ENCODE data around the gene CNPY4. TPM values are rescaled to one million over a fixed set of nuclear protein-coding genes. Genes with fewer than 3 reads are reported as not detected.

The CNPY4 gene
- total RNA-seq = 10 to 100 TPM; 31.3 to 32.5 TPM

- Mint-ChIP-seq H3K4me1 (peaks cover 31% of the 10 kb centered on the region), H3K9me3 (no peaks in the 10 kb centered on the region), H3K36me3 (ENCODE audit: low read depth) (peaks cover 25% of the 10 kb centered on the region), H3K4me3 (peak within 1 kb of the TSS; percentile 86), H3K27ac (peak within 1 kb of the TSS; percentile 82), H3K27me3 (no peaks in the 10 kb centered on the region)
- DNase-seq = peak; percentile 94
- ChIA-PET POLR2A (interaction anchor here (1.0 to 2.2 kb wide), 10 partner anchors 8 to 309 kb away, joined by 3 to 56 read pairs (median 4); partner anchors contain the start of genes AP4M1, LAMTOR4, MCM7 and ZCWPW1), CTCF (interaction anchor here (1.6 to 2.4 kb wide), 2 partner anchors 11 to 18 kb away, joined by 11 to 15 read pairs; partner anchors contain the start of genes AP4M1 and MCM7)
Observed at GRCh38 chr7:100119072-100119969, at the start of gene CNPY4, which contains the start of gene TAF6. TSS of gene CNPY4 (plus strand) at chr7:100119634. CDS start at chr7:100119745, 111 bp downstream. TSS of gene TAF6 (minus strand) at chr7:100119358. CDS start at chr7:100114209, 5,149 bp downstream.

DNA sequence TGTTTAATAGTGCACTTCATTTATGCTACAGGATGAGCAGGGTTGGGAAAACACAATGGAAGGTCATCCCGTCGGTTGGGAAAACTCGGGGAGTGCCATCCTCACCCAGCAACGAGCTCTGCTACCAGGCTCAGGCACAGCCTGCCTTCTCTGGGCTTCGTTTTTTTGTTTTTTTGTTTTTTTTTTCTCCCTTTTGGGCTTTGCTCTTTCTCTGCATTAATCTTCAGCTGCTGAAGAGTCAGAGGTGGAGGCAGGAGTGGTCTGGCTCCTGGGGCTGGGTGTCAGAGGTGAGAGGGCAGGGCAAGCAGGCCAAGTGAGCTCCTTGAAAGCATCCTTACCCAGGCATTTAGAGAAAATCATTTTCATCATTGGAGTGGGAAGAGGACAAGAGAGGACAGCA lies 49.4 kb upstream of the CNPY4 start:
- Mint-ChIP-seq H3K27me3 (no peaks in the 10 kb centered on the region), H3K27ac (no peak overlapping the region), H3K4me1 (no peaks in the 10 kb centered on the region), H3K4me3 (no peak overlapping the region), H3K36me3 (ENCODE audit: low read depth) (peaks cover 76% of the 10 kb centered on the region), H3K9me3 (peaks cover 39% of the 10 kb centered on the region)
- ChIA-PET POLR2A (interaction anchor here (1.0 to 1.6 kb wide), 2 partner anchors 12 to 20 kb away, joined by 3 to 4 read pairs; partner anchors contain the start of gene ZSCAN21), CTCF (interaction anchor here (0.7 kb wide), 1 partner anchor 41 kb away, joined by 3 read pairs; no protein-coding TSS in a partner anchor)
- no peak for DNase-seq

DNA sequence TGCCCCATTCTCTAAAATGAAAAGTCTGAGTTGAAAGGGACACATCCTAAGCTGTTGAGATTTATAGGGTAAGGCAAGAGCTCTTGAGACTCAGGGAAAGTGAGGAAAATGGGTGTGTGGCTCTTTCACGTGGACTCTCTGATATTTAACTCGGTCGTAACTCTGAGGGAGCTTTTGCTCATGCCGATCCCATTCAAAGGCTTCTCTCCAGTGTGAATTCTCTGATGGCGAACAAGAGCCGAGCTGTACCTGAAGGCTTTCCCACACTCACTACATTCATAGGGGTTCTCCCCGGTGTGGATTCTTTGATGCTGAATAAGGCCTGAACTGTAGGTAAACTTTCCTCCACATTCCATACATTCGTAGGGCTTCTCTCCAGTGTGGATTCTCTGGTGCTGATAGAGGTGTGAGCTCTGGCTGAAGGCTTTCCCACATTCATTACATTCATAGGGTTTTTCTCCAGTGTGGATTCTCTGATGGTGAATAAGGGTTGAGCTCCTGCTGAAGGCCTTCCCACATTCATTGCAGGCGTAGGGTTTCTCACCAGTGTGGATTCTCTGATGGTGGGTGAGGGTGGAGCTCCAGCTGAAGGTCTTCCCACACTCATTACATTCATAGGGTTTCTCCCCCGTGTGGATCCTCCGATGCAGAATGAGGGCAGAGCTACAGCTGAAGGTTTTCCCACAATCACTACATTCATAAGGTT lies 48.3 kb upstream of the CNPY4 start:
- ChIA-PET CTCF (interaction anchor here (0.6 to 1.0 kb wide), 2 partner anchors 10 to 21 kb away, joined by 3 read pairs; partner anchors contain the start of gene ZSCAN21), POLR2A (interaction anchor here (1.0 to 1.9 kb wide), 4 partner anchors 11 to 56 kb away, joined by 3 to 6 read pairs (median 4); partner anchors contain the start of genes ZKSCAN1 and ZSCAN21)
- Mint-ChIP-seq H3K27ac (no peak overlapping the region), H3K27me3 (no peaks in the 10 kb centered on the region), H3K9me3 (peaks cover 45% of the 10 kb centered on the region), H3K4me1 (no peaks in the 10 kb centered on the region), H3K4me3 (no peak overlapping the region), H3K36me3 (ENCODE audit: low read depth) (peaks cover 81% of the 10 kb centered on the region)
- no peak for DNase-seq

- ChIA-PET POLR2A (interaction anchor here (1.9 kb wide), 1 partner anchor 57 kb away, joined by 6 read pairs; the partner anchor contains the start of gene ZKSCAN1), CTCF (no interaction called here)
- no peak overlapping the region for H3K27ac Mint-ChIP-seq
- H3K4me3 Mint-ChIP-seq = no peak overlapping the region
- peaks cover 87% of the 10 kb centered on the region for H3K36me3 Mint-ChIP-seq (ENCODE audit: low read depth)
- no peak for DNase-seq
- H3K4me1 Mint-ChIP-seq = peaks cover 2% of the 10 kb centered on the region
- H3K9me3 Mint-ChIP-seq = peaks cover 45% of the 10 kb centered on the region
- no peaks in the 10 kb centered on the region for H3K27me3 Mint-ChIP-seq
Observed at GRCh38 chr7:100072462-100072861, 47.0 kb upstream of the CNPY4 start.

- Mint-ChIP-seq H3K9me3 (peaks cover 42% of the 10 kb centered on the region), H3K4me3 (no peak overlapping the region), H3K27ac (no peak overlapping the region), H3K27me3 (no peaks in the 10 kb centered on the region), H3K36me3 (ENCODE audit: low read depth) (peaks cover 89% of the 10 kb centered on the region), H3K4me1 (peaks cover 11% of the 10 kb centered on the region)
- ChIA-PET CTCF (interaction anchor here (1.2 kb wide), 1 partner anchor 81 kb away, joined by 3 read pairs; no protein-coding TSS in a partner anchor), POLR2A (interaction anchor here (1.0 to 1.1 kb wide), 2 partner anchors 14 to 156 kb away, joined by 3 to 4 read pairs; partner anchors contain the start of gene COPS6)
- no peak for DNase-seq
Observed at GRCh38 chr7:100074841-100075240, 44.6 kb upstream of the CNPY4 start.

- DNase-seq = no peak
- no peak overlapping the region for H3K4me3 Mint-ChIP-seq
- H3K36me3 Mint-ChIP-seq (ENCODE audit: low read depth) = peaks cover 87% of the 10 kb centered on the region
- POLR2A ChIA-PET = interaction anchor here (1.0 to 1.1 kb wide), 2 partner anchors 13 to 157 kb away, joined by 3 to 4 read pairs; partner anchors contain the start of gene COPS6
- CTCF ChIA-PET = interaction anchor here (1.2 kb wide), 1 partner anchor 82 kb away, joined by 3 read pairs; no protein-coding TSS in a partner anchor
- no peaks in the 10 kb centered on the region for H3K27me3 Mint-ChIP-seq
- H3K27ac Mint-ChIP-seq = no peak overlapping the region
- peaks cover 39% of the 10 kb centered on the region for H3K9me3 Mint-ChIP-seq
- H3K4me1 Mint-ChIP-seq = peaks cover 15% of the 10 kb centered on the region
Observed at GRCh38 chr7:100075418-100075817, 44.0 kb upstream of the CNPY4 start.

- Mint-ChIP-seq H3K4me1 (peaks cover 26% of the 10 kb centered on the region), H3K27me3 (no peaks in the 10 kb centered on the region), H3K9me3 (peaks cover 21% of the 10 kb centered on the region), H3K4me3 (no peak overlapping the region), H3K36me3 (ENCODE audit: low read depth) (peaks cover 75% of the 10 kb centered on the region), H3K27ac (no peak overlapping the region)
- DNase-seq = no peak
- CTCF ChIA-PET = interaction anchor here (0.6 kb wide), 1 partner anchor 8 kb away, joined by 3 read pairs; no protein-coding TSS in a partner anchor
- POLR2A ChIA-PET = no interaction called here
Observed at GRCh38 chr7:100077205-100077604, 42.2 kb upstream of the CNPY4 start.

DNA sequence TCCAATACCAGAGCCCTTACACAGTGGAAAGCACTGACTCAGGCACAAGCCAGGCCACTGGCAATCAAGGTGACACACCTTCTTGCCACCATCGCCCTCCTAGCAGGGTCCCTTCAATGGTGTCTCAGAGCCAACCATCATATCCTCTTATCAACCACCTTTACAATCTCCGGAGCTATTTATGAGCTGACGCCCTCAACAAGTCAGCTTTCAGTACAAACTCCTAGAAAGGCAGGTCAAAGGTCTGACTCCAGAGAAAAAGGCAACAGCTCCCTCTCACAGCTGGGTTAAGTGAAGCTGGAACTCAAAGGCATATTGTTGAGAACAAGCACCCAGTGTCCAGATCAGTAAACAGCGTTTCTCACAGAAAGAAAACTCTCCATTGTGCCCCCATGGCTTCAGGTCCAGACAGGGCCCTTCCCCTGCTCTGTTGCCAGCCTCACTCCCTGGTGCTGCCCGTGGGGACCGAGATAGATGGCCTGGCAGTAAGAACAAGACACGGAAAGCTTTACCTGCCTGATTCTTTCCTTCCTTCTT lies 40.3 kb upstream of the CNPY4 start:
- H3K27ac Mint-ChIP-seq = no peak overlapping the region
- H3K4me3 Mint-ChIP-seq = peak overlapping the region; percentile 6
- CTCF ChIA-PET = no interaction called here
- H3K27me3 Mint-ChIP-seq = peaks cover 3% of the 10 kb centered on the region
- DNase-seq = no peak
- peaks cover 56% of the 10 kb centered on the region for H3K36me3 Mint-ChIP-seq (ENCODE audit: low read depth)
- H3K9me3 Mint-ChIP-seq = peaks cover 10% of the 10 kb centered on the region
- peaks cover 33% of the 10 kb centered on the region for H3K4me1 Mint-ChIP-seq
- POLR2A ChIA-PET = interaction anchor here (1.0 kb wide), 1 partner anchor 64 kb away, joined by 3 read pairs; the partner anchor contains the start of gene ZKSCAN1

DNA sequence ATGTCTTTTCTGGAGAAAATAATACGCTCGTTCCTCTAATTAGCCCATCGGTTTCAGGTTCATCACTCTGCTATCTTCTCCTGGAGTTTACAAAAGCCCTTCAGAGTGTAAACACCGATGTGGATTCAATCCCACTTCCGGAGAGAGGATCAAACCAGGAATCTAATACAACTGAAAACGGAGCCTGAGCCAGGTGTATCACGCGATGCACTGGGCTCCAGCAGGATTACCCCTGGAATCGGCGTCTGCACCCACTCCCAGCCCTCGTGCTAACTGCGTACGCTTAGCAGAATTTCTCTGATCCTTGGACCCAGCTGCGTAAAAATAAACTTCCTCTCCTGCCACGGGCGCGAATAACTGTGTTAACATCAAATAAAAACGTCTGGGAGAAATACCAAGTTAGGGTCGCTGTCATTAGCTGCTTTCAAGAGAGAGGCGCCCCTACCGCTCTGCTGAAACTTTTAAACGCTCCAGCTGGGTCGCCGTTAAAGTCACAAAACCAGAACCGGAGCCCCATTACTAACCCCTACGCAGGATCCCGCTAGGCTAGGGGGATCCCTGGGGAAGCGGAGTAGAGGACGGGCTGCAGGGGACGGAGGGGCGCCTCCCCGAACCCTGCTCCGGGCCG lies 38.4 kb upstream of the CNPY4 start:
- Mint-ChIP-seq H3K27me3 (peaks cover 3% of the 10 kb centered on the region), H3K9me3 (no peaks in the 10 kb centered on the region), H3K36me3 (ENCODE audit: low read depth) (peaks cover 37% of the 10 kb centered on the region), H3K4me1 (peaks cover 33% of the 10 kb centered on the region), H3K27ac (peak overlapping the region; percentile 79), H3K4me3 (peak overlapping the region; percentile 81)
- DNase-seq = no peak
- CTCF ChIA-PET = interaction anchor here (0.7 kb wide), 1 partner anchor 10 kb away, joined by 3 read pairs; no protein-coding TSS in a partner anchor
- POLR2A ChIA-PET = interaction anchor here (1.3 to 11.1 kb wide), 4 partner anchors 20 to 162 kb away, joined by 7 to 169 read pairs (median 12); partner anchors contain the start of genes AP4M1, MBLAC1, MCM7 and TRIM4

- POLR2A ChIA-PET = interaction anchor here (0.8 to 11.1 kb wide), 9 partner anchors 11 to 354 kb away, joined by 3 to 169 read pairs (median 7); partner anchors contain the start of genes AP4M1, MBLAC1, MCM7 and TRIM4
- Mint-ChIP-seq H3K4me1 (peaks cover 33% of the 10 kb centered on the region), H3K27me3 (peaks cover 3% of the 10 kb centered on the region), H3K9me3 (no peaks in the 10 kb centered on the region), H3K36me3 (ENCODE audit: low read depth) (peaks cover 31% of the 10 kb centered on the region), H3K27ac (peak within 1 kb of the TSS; percentile 79), H3K4me3 (peak within 1 kb of the TSS; percentile 81)
- peak; percentile 98 for DNase-seq
- CTCF ChIA-PET = interaction anchor here (0.7 to 1.7 kb wide), 14 partner anchors 11 to 347 kb away, joined by 3 to 21 read pairs (median 4); partner anchors contain the start of genes AP4M1, MCM7 and ZSCAN21
Observed at GRCh38 chr7:100081535-100082102, 37.8 kb upstream of the CNPY4 start, which contains the start of gene ZNF3. TSS of gene ZNF3 (minus strand) at chr7:100081723. CDS start at chr7:100077357, 4,366 bp downstream.

DNA sequence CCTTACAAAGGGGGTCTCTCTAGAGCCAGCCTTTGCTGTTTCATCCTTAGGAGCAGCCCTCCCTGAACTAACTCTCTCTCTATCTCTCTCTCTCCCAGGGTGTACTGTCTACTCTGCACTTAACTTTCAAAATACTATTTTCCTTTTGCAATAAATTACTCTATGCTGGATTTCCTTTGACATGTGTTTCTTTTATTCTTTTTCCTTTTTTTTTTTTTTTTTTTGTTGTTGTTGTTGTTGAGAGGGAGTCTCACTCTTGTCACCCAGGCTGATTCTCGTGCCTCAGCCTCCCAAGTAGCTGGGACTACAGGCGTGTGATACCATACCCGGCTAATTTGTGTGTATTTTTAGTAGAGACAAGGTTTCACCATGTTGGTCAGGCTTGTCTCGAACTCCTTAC lies 36.5 kb upstream of the CNPY4 start:
- peaks cover 22% of the 10 kb centered on the region for H3K36me3 Mint-ChIP-seq (ENCODE audit: low read depth)
- POLR2A ChIA-PET = interaction anchor here (0.6 to 11.1 kb wide), 11 partner anchors 10 to 347 kb away, joined by 3 to 169 read pairs (median 5); partner anchors contain the start of genes AP4M1, MBLAC1, MCM7 and MEPCE
- CTCF ChIA-PET = interaction anchor here (0.6 to 1.7 kb wide), 18 partner anchors 9 to 623 kb away, joined by 3 to 21 read pairs (median 4); partner anchors contain the start of genes AP4M1, MCM7, POP7 and ZSCAN21

More for the DNA sequence above, 36.5 kb upstream of the CNPY4 start:
- peaks cover 37% of the 10 kb centered on the region for H3K4me1 Mint-ChIP-seq
- peak overlapping the region; percentile 81 for H3K4me3 Mint-ChIP-seq
- peaks cover 3% of the 10 kb centered on the region for H3K27me3 Mint-ChIP-seq
- DNase-seq = no peak
- no peak overlapping the region for H3K27ac Mint-ChIP-seq
- no peaks in the 10 kb centered on the region for H3K9me3 Mint-ChIP-seq

Data from activated CD4-positive, alpha-beta memory T cell treated with anti-CD3 and anti-CD28 coated beads, Interleukin-2, amount 10 ng/mL, durations not matched to agents 7 days and 5 days (primary cell).